ENCODE results near the gene UNC13A.

DNA sequence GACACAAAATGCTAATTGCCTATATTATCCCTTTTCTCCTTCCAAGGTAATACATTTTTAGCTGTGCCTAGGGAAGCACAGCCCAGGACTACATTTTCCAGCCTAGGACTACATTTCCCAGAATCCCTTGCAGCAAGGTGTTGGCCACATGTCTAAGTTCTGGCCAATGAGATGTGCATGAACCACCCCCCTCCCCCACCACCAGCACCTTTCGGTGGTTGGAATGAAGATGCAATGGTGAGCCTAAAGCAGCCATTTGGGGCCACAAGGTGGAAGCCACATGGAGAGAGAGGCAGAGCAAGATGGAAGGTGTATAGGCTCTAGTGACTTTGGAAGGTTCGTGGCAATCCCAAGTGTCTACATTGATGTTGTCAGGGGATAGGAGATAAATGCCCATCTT is 16.2 kb downstream of the UNC13A start:
- no peak for TF ChIP-seq HDGF (IDR thresholded peaks at IDR 0.05; ENCODE audit: borderline replicate concordance)
- no peak for TF ChIP-seq FOXM1 (IDR thresholded peaks at IDR 0.05; ENCODE audit: borderline replicate concordance)
- no peak for TF ChIP-seq CTBP1 (IDR thresholded peaks at IDR 0.05; ENCODE audit: borderline replicate concordance)
- no peak for TF ChIP-seq LEF1 (IDR thresholded peaks at IDR 0.05; ENCODE audit: borderline replicate concordance)
- TF ChIP-seq FOXA1 (IDR thresholded peaks at IDR 0.05): no peak
- TF ChIP-seq SUZ12 (IDR thresholded peaks at IDR 0.05): no peak
